Astrocyte (in vitro differentiated cells and primary cell): Measurements from ENCODE around the gene RCAN3.

Experiments used
- EZH2 ChIP-seq: IDR thresholded peaks from 2 replicates; pipeline ENCODE4 v1.6.1; 2012; ENCODE audit warnings: mild to moderate bottlenecking, low read length, inconsistent platforms; ENCODE audit not compliant: insufficient read depth
- TF ChIP-seq, protein P1 (sequence below): IDR thresholded peaks from 2 replicates; pipeline ENCODE4 v1.5.1; 2011; ENCODE audit warnings: low read depth, mild to moderate bottlenecking, inconsistent platforms, low read length, moderate library complexity; ENCODE audit not compliant: insufficient read depth

DNA sequence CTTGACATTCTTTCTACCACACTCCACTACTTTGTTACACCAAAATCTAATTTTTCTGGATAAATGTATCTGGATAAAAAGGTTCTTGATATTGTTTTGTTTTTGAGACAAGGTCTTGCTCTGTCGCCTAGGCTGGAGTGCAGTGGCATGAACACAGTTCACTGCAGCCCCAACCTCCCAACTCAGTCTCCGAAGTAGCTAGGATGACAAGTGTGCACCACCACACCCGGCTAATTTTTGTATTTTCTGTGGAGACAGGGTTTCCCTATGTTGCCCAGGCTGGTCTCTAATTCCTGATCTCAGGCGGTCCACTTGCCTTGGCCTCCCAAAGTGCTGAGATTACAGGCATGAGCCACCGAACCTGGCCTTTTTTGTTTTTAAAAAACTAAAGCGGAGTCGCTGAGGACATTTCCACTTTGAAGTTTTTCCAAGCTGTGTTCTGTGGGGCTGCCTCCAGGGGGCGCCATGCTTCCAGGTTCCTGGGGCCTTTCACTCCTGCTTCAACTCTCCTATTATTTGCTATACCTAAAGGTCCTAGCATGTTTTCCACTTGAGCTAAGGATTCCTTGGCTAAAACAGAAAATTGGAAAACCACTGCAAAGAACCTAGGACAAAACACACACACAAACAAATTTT is 39.2 kb downstream of the RCAN3 start:
- TF ChIP-seq, protein P1, sequence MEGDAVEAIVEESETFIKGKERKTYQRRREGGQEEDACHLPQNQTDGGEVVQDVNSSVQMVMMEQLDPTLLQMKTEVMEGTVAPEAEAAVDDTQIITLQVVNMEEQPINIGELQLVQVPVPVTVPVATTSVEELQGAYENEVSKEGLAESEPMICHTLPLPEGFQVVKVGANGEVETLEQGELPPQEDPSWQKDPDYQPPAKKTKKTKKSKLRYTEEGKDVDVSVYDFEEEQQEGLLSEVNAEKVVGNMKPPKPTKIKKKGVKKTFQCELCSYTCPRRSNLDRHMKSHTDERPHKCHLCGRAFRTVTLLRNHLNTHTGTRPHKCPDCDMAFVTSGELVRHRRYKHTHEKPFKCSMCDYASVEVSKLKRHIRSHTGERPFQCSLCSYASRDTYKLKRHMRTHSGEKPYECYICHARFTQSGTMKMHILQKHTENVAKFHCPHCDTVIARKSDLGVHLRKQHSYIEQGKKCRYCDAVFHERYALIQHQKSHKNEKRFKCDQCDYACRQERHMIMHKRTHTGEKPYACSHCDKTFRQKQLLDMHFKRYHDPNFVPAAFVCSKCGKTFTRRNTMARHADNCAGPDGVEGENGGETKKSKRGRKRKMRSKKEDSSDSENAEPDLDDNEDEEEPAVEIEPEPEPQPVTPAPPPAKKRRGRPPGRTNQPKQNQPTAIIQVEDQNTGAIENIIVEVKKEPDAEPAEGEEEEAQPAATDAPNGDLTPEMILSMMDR, result peak; percentile 33
- TF ChIP-seq EZH2, result no peak
